Suppressor macrophage (primary cell): Measurements from ENCODE around the gene ANO2.
"Not testable (repeated sequence)": the region's sequence is repeated elsewhere in the genome, so short reads cannot be mapped to it uniquely, and the experiment has no call there.

ENCODE experiments used
- DNase-seq, 4 experiments: peaks; one replicate each; pipeline ENCODE4 v3.0.0-alpha.2; 2020 to 2022

The ANO2 gene

DNA sequence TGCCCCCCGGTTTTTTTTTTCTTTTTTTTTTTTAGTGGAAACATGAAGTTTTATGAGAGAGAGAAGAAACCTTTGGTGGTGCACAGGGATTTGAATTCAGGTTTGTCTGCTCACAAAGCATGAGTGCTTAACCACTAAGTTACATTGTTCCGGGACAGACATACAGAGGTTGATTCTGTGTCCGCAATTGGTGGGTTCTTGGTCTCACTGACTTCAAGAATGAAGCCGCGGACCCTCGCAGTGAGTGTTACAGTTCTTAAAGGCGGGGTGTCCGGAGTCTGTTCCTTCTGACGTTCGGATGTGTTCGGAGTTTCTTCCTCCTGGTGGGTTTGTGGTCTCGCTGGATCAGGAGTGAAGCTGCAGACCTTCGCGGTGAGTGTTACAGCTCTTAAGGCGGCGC lies 57.2 kb downstream of the ANO2 start:
- DNase-seq: not testable (repeated sequence)

- DNase-seq: no peak
Observed at GRCh38 chr12:5884866-5885265, 60.2 kb downstream of the ANO2 start.

- no peak for DNase-seq
Observed at GRCh38 chr12:5884285-5884684, 60.8 kb downstream of the ANO2 start.

DNA sequence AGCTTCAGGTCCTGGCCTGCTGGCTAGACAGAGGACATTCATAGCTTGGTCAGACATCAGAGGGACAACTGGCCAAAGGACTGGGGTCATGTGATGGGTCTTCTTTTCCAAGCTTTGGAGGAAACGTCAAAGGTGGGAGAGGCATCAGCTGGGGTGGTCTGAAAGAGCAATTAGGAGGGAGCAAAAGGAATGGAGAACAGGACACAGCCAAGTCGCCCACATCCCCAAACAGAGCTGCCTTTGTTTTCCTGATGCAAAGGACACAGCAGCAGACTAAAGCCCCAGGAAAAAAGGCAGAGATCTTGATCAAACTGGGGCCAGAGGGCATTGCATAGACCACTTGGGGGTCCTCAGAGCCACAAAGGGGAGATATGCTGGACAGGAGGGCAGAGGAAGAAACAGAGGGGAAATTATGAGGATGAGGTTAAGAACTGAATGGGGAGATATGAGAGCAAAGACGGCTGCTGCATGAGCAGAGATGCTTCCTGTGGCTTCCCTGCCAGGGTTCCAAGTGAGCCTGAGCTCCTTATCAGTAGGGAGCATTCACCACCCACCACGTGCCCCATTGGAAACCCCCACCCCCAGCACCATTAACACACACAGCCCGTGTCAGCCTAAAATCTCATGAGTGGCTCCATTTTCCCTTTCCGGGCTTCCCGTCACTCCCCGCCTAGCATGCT lies 62.4 kb downstream of the ANO2 start:
- no peak for DNase-seq

DNA sequence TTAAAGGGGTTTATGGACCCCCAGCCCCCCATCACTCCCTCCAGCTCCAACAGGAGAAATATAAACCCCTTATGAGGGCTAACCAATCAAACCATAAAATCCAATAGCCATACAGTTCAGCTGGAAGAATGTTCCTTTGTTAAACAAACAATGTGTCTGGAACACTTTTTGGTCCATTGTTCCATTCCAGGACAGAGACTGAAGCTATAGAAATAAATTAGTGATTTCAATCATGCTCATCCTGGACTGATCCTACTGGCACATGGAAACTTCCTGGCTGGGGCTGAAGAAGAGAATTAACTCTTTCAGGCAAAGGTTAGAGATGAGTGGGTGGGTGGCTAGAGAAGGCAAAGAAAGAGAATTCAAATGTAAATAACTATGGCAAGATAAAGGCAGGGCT lies 63.4 kb downstream of the ANO2 start:
- no peak for DNase-seq

GRCh38 chr12:5881101-5881606 lies 63.9 kb downstream of the ANO2 start:
- DNase-seq: no peak

GRCh38 chr12:5875851-5876250 lies 69.2 kb downstream of the ANO2 start:
- DNase-seq: no peak

GRCh38 chr12:5874514-5874913 lies 70.5 kb downstream of the ANO2 start:
- DNase-seq: no peak

GRCh38 chr12:5873281-5873919 lies 71.7 kb downstream of the ANO2 start:
- DNase-seq: no peak

- peak in 1 of 4 experiments; percentile 1 for DNase-seq
Observed at GRCh38 chr12:5872745-5873144, 72.3 kb downstream of the ANO2 start.

- no peak for DNase-seq
Observed at GRCh38 chr12:5871741-5872140, 73.3 kb downstream of the ANO2 start.

- DNase-seq: no peak
Observed at GRCh38 chr12:5870183-5870582, 74.9 kb downstream of the ANO2 start.

- no peak for DNase-seq
Observed at GRCh38 chr12:5868625-5869295, 76.3 kb downstream of the ANO2 start.

DNA sequence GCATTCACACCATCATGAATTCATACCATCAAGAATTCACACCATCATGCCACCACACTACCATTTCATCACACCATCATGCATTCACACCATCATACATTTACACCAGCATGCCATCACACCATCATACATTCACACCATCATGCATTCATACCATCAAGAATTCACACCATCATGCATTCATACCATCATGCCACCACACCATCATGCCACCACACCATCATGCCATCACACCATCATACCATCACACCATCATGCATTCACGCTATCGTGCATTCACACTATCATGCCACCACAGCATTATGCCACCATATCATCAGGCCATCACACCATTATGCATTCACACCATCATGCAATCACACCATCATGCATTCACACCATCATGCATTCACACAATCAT lies 79.7 kb downstream of the ANO2 start:
- no peak for DNase-seq

DNA sequence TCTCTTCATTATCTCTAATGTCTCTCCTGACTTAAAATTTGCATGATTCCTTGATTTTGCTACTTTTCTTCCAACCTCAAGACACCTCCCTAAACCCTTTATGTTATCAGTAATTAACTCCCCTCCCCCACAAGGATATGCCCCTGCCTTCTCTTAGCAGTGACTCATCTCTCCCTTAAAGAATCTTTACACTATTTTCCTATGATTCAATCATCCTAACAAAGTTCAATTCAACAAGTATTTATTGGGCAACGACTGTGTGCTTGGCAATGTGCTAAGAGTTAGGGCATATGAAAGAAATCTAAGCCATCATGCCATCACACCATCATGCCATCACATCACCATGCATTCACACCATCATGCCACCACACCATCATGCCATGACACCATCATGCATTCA lies 80.1 kb downstream of the ANO2 start:
- no peak for DNase-seq

DNA sequence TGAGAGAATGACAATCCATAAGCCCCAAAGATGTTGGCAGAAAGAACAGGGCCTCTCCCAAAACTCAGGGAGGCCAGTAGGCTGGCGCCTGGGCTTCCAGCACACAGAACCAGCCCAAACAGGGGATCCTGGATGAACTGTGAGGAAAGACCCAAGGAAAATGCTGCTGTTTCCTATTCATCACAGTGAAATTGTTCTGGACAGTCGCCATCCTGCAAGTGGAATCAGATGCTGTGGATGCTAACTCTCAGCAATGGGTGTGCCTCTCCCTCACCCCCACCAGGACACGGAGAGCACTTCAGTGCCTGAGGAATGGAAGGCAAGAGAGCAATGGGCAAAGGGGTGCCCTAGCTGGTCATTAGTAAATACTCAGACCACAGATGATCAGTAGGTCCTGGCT lies 80.8 kb downstream of the ANO2 start:
- no peak for DNase-seq

DNA sequence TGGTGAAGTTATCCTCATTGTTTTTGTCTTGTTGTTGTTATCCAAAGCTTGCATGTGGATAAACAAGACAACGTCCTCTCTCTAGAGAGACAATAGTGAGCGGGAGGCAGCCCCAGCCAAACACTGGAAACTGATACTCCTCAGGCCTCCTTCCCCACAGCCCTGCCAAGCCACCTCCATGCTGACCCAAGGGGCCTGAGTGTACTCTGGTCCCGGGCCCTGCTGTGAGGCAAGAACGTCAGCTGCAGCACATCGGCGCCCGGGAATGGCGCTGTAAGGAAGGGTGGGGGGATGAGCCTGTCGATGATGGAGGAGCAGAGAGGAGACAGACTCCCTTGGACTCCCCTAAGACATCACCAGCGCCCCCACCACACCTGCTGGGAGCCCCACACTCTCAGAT lies 83.6 kb downstream of the ANO2 start:
- DNase-seq: no peak

GRCh38 chr12:5856692-5857091 lies 88.4 kb downstream of the ANO2 start:
- DNase-seq: no peak

- no peak for DNase-seq
Observed at GRCh38 chr12:5846950-5847349, 98.1 kb downstream of the ANO2 start.

DNA sequence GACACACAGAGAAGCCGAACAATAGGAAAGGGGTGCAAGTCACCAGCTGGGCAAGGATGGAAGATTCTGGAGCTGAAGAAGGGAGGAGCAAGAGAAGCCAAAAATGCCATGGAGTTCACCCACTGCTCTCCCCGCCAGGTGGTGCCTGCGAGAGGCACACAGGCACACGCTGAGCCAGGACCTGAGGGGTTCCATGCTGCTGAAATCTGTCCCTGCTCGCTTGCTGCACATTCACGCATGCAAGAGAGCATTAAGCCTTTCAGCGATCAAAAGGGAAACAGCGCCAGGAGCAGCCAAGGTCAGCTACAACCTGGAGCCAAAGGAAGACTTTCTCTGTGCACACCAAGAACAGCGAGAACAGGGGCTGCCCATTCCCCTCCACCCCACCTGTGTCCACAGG lies 104.1 kb downstream of the ANO2 start:
- DNase-seq: no peak

DNA sequence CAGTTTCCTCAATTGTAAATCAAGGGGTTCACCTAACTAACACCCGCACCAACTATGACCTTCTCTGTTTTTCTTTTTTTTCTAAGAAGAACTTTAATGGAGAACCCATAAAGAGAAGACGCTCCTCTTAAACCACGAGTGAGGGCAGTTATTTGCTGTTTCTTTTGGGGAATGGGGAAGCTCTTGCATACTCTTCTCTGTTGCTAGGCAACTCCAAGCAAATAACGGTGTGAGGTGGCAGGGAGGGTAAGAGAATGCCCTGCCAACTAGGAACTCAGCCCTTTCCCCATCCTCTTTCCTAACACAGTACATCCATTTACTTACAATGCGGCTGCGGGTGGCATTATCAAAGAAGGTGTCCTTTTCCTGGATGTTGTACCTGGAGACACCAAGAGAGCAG lies 114.9 kb downstream of the ANO2 start:
- DNase-seq: peak; percentile 2 to 47 (median 40)

GRCh38 chr12:5827591-5827990 lies 117.5 kb downstream of the ANO2 start:
- DNase-seq: no peak

GRCh38 chr12:5825761-5826160 lies 119.3 kb downstream of the ANO2 start:
- DNase-seq: not testable (repeated sequence)

DNA sequence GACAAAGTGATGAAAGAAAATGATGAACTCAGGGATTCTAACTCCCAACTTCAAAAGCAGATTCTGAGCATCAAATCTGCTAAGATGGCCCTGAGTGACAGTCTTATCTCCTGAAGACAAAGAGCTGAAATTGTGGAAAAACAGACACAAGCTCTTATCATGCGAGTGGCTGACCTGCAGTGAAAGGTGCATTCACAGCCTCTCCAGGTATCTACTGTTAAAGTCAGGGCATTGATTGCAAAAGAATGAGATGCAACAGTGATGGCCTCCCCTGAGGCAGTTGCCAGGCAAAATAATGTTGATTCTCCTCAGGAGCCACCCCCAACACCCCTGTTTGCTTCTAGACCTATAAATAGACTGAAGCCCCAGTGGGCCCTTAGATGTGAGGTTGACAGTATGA lies 126.2 kb downstream of the ANO2 start:
- not testable (repeated sequence) for DNase-seq
